ENCODE results near the gene PDE12.

PDE12 gene, protein sequence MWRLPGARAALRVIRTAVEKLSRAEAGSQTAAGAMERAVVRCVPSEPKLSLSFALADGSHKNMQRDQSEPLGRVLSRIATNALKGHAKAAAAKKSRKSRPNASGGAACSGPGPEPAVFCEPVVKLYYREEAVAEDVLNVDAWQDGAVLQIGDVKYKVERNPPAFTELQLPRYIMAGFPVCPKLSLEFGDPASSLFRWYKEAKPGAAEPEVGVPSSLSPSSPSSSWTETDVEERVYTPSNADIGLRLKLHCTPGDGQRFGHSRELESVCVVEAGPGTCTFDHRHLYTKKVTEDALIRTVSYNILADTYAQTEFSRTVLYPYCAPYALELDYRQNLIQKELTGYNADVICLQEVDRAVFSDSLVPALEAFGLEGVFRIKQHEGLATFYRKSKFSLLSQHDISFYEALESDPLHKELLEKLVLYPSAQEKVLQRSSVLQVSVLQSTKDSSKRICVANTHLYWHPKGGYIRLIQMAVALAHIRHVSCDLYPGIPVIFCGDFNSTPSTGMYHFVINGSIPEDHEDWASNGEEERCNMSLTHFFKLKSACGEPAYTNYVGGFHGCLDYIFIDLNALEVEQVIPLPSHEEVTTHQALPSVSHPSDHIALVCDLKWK

GRCh38 chr3:57555738-57556458 lies at the start of gene PDE12:
Gene PDE12, plus strand, starts transcription at chr3:57556274. Its CDS starts 106 bp downstream, at chr3:57556380.
- peak; percentile 59 to 71 for DNase-seq (ENCODE audit: low read depth in 2 of 2, low spot score in 1 of 2)

DNA sequence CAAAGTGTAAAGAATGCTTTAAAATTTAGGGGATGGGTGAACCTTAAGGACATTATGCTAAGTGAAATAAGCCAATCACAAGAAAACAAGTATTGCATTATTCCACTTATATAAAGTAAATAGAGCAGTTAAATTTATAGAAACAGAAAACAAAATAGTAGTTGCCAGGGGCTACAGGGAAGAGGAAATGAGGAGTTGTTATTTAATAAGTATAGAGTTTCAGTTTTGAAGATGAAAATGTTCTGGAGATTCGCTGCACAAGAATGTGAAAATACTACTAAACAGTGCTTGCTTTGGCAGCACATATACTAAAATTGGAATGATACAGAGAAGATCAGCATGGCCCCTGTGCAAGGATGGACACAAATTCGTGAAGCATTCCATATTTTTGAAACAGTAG lies 43.9 kb upstream of the PDE12 start:
- DNase-seq (ENCODE audit: low read depth in 2 of 2, low spot score in 1 of 2) = no peak

DNA sequence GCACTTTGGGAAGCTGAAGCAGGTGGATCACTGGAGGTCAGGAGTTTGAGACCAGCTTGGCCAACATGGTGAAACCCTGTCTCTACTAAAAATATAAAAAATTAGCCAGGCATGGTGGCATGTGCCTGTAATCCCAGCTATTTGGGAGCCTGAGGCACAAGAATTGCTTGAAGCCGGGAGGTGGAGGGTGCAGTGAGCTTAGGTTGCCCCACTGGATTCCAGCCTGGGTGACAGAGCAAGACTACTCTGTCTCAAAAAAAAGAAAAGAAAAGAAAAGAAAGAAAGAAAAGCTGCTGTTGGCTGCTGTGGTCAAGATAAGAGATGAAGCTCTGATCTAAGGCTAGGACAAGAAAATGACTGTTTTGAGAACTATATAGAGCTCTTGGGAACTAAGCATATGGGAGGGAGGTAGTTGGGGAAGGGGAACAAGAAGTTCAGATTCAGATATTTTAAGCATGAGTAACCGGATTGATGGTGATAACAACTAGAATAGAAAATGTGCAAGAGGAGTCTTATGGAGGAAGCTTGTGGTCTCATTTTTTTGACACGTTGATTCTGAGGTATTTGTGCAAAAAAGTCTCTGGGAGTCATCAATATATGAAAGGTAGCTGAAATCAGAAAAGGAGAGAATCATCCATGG lies 37.7 kb upstream of the PDE12 start:
- DNase-seq (ENCODE audit: low read depth in 2 of 2, low spot score in 1 of 2) = no peak

DNA sequence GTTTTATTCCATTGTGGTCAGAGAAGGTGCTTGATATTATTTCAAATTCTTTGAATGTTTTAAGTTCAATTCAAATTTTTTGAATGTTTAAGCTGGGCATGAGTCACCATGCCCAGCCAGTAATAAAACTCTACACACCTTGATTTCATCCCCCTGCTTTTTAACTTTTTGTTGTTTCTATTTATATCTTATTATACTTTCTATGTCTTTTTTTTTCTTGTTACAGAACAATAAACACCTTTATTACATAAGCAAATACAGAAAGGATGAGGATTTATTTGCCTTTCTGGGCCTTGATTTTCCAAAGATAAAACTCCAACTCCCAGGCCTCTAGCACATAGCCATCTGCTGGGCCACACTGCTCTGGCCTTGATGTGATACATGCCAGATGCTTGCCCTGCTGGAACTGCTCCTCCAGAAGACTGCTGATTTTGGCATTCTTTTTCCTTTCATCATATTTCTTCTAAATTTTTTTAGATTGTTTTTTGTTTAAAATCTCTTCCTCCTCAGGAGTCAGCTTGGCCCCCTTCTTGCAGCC lies 25.9 kb upstream of the PDE12 start:
- DNase-seq (ENCODE audit: low read depth in 2 of 2, low spot score in 1 of 2) = no peak

DNA sequence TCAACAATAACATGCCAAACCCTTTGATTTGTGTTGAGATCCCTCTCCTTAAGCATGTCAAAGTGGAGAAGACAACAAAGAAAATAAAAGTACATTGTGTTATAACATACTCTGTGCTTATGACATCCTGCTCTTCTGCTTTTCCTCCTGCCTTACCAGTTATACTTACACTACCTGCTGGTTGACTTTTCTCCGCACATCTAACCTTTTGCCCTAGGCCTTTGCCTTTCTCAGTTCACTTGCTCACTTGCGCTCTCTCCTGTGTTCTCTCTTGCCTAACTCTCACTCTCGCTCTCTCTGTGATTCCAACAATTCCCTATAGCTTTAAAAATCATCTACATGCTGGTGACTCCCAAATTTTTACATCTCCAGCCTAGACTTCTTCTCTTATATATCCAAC lies 17.6 kb upstream of the PDE12 start:
- DNase-seq (ENCODE audit: low read depth in 2 of 2, low spot score in 1 of 2) = no peak

DNA sequence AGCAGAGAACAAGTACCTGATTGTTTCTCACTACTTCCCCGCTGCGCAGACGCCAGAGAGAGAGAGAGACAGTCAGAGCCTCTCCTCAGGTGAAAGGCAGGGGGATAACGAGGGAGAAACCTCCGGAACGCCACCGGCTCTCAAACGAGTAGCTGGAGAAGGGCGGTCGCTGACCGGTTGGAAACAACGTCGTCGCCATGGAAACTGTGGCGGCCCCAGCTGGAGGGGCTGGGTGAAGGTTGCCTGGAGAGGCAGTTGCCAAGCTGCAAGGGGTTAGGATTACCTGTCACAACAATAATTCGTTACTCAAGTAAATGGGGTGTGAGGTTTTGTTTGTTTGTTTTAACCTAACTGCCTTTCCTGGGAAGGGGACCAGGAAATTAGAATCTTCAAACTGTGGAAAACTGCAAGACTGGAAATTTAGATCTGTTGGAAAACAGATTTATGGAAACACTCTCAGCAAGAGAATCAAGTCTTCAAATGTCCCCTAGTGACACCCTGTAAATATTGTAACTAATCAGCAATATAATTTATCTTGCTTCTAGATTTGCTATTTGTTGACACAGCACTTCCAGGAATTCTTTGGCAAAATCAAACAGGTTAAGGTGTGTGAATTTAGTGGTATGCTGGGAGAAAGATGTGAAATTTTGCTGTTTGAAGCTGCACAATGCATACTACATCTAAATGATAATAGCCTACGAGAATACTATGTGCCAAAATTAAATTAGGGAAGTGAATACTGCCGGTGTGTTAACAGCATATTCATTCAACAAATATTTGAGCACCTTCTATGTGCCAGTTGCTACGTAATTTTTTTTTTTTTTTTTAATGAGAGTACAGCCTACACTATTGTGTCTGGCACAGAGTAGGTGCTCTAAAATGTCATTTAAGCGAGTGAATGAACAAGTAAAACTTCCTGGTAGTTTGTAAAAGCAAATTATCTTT lies 11.6 kb upstream of the PDE12 start, which contains the start of gene DNAH12:
Gene DNAH12, minus strand, starts transcription at position 164 of the 945 bp plus-strand sequence. CDS start 1,474 bp downstream, outside the sequence.
- DNase-seq (ENCODE audit: low read depth in 2 of 2, low spot score in 1 of 2) = no peak

- no peak for DNase-seq (ENCODE audit: low read depth in 2 of 2, low spot score in 1 of 2)
Measured at GRCh38 chr3:57545636-57546268, 10.3 kb upstream of the PDE12 start.

GRCh38 chr3:57546616-57547015 lies 9.5 kb upstream of the PDE12 start:
- no peak for DNase-seq (ENCODE audit: low read depth in 2 of 2, low spot score in 1 of 2)

DNA sequence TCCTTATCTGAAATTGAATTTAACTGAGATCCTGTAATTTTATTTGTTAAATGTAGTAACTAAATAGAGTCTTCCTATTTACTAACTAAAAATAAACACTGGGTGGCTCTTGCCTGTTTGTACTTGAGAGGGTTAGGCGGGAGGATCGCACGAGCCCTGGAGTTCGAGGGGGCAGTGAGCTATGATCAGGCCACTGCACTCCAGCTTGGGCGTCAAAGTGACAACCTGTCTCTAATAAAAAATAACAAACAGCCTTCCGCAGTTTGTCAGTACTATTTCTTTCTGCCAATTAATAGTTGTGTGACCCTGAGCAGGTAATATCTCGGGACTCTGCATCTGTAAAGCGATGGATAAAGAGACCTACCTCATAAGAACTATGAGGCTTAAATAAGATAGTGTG lies 768 bp upstream of the PDE12 start:
- no peak for DNase-seq (ENCODE audit: low read depth in 2 of 2, low spot score in 1 of 2)

DNA sequence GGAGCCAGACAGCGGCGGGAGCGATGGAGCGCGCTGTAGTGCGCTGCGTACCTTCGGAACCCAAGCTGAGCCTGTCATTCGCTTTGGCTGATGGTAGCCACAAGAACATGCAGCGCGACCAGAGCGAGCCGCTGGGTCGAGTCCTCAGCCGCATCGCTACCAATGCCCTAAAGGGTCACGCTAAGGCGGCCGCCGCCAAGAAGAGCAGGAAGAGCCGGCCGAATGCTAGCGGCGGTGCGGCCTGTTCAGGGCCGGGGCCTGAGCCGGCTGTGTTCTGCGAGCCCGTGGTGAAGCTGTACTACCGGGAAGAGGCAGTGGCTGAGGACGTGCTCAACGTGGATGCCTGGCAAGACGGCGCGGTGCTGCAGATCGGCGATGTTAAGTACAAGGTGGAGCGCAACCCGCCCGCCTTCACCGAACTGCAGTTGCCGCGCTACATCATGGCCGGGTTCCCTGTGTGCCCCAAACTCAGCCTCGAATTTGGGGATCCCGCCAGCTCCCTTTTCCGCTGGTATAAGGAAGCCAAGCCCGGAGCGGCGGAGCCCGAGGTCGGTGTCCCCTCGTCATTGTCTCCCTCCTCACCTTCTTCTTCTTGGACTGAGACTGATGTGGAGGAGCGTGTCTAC lies 498 bp downstream of the PDE12 start:
- DNase-seq (ENCODE audit: low read depth in 2 of 2, low spot score in 1 of 2) = no peak

DNA sequence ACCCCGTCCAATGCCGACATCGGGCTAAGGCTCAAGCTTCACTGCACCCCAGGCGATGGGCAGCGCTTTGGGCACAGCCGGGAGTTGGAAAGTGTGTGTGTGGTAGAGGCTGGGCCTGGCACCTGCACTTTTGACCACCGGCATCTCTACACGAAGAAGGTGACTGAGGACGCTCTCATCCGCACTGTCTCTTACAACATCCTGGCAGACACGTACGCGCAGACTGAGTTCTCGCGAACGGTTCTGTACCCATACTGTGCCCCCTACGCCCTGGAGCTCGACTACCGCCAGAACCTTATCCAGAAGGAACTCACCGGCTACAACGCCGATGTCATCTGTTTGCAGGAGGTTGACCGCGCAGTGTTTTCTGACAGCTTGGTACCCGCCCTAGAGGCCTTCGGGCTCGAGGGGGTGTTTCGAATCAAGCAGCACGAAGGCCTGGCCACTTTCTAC lies 1.0 kb downstream of the PDE12 start:
- no peak for DNase-seq (ENCODE audit: low read depth in 2 of 2, low spot score in 1 of 2)

DNA sequence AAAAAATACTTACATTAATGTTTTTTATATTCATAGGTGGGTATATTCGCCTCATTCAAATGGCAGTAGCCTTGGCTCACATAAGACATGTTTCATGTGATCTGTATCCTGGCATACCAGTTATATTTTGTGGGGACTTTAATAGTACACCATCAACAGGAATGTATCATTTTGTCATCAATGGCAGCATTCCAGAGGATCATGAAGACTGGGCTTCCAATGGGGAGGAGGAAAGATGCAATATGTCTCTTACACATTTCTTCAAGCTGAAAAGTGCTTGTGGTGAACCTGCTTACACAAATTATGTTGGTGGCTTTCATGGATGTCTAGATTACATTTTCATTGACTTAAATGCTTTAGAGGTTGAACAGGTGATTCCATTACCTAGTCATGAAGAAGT lies 3.5 kb downstream of the PDE12 start:
- no peak for DNase-seq (ENCODE audit: low read depth in 2 of 2, low spot score in 1 of 2)

DNA sequence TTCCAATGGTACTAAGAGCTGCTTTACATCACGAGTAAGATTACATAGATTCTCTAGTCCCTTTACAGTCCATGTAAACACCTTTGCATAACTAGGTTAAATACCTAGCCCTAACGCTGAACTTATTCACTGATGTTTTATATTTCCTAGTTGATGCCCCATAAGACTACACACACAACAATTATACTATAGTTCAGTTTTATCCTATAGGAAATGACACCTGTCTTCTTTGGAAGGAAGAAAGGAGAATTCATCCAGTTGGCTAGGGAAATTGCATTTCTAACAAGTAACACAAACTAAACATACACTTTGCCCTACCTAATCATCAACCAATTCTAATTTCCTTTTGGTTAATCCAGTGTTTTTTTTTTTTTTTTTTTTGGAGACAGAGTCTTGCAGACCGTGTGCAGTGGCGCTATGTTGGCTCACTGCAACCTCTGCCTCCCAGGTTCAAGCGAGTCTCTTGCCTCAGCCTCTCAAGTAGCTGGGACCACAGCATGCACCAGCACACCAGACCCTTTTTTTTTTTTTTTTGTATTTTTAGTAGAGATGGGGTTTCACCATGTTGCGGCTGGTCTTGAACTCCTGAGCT lies 13.9 kb downstream of the PDE12 start:
- no peak for DNase-seq (ENCODE audit: low read depth in 2 of 2, low spot score in 1 of 2)

DNA sequence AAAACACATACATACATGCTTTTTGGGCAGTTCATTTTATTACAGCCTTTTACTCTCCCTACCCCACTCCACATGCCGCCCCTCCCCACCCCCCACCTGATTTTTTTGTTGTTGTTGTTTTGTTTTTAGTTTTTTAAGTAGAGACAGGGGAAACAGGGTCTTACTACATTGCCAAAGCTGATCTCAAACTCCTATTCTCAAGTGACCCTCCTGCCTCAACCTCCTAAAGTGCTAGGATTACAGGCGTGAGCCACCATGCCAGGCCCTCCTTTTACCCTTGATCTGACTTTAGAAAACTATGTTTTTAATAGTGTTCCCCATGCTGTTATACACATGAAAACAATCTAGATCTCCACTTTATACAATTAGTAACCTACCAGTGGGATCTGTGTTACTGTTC lies 14.8 kb downstream of the PDE12 start:
- DNase-seq (ENCODE audit: low read depth in 2 of 2, low spot score in 1 of 2) = no peak

DNA sequence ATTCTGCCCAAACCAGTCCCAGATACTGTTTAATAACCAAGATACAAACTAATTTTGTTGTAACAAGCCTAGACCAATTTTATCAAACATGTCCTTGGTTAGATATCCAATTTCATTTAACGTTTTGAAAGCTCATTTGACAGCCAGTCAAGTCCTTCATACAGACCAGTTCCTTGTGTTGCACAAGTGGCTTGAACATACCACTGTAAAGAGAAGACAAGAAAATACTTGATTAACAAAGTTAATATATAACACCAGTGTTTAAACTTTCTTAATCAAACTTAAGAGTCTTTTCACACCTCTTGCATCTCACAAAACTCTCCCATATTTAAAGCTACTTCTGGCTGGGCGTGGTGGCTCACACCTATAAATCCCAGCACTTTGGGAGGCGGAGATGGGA lies 16.0 kb downstream of the PDE12 start:
- no peak for DNase-seq (ENCODE audit: low read depth in 2 of 2, low spot score in 1 of 2)

DNA sequence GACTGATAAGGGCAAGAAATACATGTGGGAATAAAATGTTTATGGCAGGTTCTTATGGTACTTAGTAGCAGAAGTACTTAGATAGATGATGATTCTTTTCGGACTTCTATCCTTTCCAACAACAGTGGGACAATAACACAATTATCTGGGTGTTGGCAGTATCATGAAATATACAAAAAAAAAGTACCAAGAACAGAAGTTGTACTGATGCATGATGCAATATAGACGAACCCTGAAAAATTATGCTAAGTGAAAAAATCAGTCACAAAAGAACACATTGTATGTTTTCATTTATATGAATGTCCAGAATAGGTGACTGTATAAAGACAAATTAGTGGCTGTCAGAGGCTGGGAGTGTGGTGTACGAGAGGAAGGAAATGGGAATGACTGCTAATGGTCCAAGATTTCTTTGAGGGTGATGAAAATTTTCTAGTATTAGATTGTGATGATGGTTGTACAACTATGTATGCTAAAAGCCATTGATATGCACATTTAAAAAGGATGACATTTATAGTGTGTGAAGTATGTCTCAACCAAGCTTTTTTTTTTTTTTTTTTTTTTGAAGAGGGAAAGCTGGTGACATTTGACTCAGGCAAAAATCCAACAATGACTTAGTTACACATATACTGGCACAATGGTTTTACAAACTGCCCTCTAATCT lies 20.0 kb downstream of the PDE12 start:
- no peak for DNase-seq (ENCODE audit: low read depth in 2 of 2, low spot score in 1 of 2)

DNA sequence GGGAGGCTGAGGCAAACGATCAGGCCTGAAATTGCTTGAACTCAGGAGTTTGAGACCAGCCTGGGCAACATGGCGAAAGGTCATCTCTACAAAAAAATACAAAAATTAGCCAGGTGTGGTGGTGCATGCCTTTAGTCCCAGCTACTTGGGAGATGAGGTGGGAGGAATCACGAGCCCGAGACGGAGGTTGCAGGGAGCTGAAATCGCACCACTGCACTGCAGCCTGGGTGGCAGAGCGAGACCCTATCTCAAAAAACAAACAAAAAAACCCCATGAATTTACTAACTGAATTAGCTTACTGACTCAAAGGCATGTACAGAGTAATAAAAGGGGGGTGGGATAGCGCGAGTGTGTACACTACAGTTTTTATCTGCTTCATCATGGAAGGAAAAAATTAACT lies 21.7 kb downstream of the PDE12 start:
- no peak for DNase-seq (ENCODE audit: low read depth in 2 of 2, low spot score in 1 of 2)

DNA sequence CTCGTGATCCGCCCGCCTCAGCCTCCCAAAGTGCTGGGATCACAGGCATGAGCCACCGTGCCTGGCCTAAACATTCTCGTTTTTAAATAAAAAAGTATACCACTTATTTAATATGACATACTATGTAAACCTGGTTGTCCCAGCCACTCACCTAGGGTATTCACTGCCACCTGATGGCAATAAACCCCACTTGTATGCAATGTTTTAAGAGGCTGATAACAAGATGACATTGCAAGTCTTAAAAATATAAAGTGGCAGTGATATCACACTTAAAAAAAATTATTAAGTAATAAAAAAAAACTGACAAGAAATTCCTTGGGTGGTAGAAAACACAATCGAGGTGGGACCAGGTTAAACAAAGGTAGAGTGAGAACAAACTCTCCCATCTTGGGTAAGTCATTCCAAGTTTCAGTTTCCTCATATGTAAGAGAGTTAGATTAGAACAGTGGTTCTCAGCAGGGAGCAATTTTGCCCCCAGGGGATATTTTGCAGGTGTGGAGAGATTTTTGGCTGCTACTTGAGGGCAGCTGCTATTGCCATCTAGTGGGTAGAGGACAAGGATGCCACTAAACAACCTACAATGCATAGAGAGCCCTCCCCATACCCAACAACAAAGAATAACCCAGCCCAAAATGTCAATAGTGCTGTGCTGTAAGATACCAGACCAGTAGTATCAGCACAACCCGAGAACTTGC lies 26.5 kb downstream of the PDE12 start:
- no peak for DNase-seq (ENCODE audit: low read depth in 2 of 2, low spot score in 1 of 2)

Measured in stimulated activated CD8-positive, alpha-beta memory T cell treated with anti-CD3 and anti-CD28 coated beads, Interleukin-4, amount 100 ng/mL, for 4 hours (primary cell).